Transverse colon (tissue), 4 donors: ENCODE results near the gene AVPR2.

Source experiments
- EP300 ChIP-seq: sonication (generic); formaldehyde crosslinking; IDR thresholded peaks from one replicate; pipeline ENCODE4 v1.6.1; 2017; ENCODE audit warnings: antibody characterized with exemption, low read depth
- POLR2A ChIP-seq: fragments of 450-650 bp; IDR thresholded peaks from one replicate; pipeline ENCODE4 v1.6.1; 2016; ENCODE audit warnings: antibody characterized with exemption, mild to moderate bottlenecking, moderate library complexity
- POLR2AphosphoS5 ChIP-seq, 3 donors: sonication (generic); formaldehyde crosslinking; IDR thresholded peaks; one replicate each; pipeline ENCODE4 v1.6.1; 2016; ENCODE audit warnings: antibody characterized with exemption in 3 of 3
- TF ChIP-seq, protein P1 (sequence below), 5 experiments: fragments of 200-600 bp in 3 of 5; fragments of 450-650 bp in 2 of 5; sonication (generic) in 3 of 5; IDR thresholded peaks; 1 replicate in 2 of 5; 2 replicates in 3 of 5; pipeline ENCODE4 v1.5.1; 2016 to 2017; ENCODE audit warnings: antibody characterized with exemption in 5 of 5, inconsistent platforms in 3 of 5, mild to moderate bottlenecking in 2 of 5, moderate library complexity in 1 of 5

DNA sequence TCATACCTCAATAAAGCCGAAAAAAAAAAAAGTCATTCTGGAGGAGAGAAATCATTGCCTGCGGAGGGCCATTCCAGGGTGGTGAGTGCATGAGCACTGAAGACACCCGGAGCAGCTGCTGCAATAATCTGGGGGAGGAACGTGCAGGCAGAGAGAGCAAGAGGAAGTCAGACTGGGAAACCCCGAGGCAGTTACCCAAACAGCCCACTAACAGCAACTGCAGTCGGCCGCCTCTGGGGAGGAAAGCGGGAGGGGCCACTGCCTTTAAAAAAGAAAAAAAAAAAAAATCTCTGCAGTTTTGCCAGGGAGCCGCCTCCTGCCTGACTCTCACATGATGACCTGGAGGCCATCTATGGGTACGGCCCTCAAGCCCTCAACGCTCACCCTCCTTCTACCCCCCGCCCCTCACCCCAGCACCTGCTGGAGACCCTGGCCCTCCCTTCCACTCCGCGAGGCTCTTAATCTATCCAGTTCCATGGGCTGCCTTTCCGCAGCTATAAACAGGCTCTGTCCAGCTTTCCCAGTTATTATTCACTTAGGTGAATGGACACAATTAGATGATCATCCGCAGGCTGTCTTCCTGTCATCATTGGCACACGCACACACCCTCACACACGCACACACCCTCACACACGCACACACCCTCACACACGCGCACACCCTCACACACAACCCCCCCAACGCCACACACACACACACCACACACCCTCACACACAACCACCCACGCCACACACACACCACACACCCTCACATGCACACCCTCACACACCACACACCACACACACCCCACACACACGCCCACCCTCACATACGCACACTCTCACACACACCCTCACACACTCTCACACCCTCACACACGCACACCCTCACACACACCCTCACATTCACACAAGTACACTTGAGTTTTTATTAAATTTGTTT, 3.4 kb upstream of the AVPR2 start:
- TF ChIP-seq, protein P1, sequence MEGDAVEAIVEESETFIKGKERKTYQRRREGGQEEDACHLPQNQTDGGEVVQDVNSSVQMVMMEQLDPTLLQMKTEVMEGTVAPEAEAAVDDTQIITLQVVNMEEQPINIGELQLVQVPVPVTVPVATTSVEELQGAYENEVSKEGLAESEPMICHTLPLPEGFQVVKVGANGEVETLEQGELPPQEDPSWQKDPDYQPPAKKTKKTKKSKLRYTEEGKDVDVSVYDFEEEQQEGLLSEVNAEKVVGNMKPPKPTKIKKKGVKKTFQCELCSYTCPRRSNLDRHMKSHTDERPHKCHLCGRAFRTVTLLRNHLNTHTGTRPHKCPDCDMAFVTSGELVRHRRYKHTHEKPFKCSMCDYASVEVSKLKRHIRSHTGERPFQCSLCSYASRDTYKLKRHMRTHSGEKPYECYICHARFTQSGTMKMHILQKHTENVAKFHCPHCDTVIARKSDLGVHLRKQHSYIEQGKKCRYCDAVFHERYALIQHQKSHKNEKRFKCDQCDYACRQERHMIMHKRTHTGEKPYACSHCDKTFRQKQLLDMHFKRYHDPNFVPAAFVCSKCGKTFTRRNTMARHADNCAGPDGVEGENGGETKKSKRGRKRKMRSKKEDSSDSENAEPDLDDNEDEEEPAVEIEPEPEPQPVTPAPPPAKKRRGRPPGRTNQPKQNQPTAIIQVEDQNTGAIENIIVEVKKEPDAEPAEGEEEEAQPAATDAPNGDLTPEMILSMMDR (IDR thresholded peaks at IDR 0.05), result no peak
- TF ChIP-seq POLR2AphosphoS5 (IDR thresholded peaks at IDR 0.05) (no peak), POLR2A (no peak), EP300 (no peak)
